NCI-H774 (cell line): ENCODE measurements around the gene ZBTB24.

Experiments used
- DNase-seq: peaks from one replicate; lab custom pipeline; 2025; lab: John Stamatoyannopoulos, UW

Gene ZBTB24

GRCh38 chr6:109498936-109499335 is 15.9 kb upstream of the ZBTB24 start:
- DNase-seq: no peak

- DNase-seq: no peak
Observed at GRCh38 chr6:109498052-109498451, 15.0 kb upstream of the ZBTB24 start.

GRCh38 chr6:109496036-109496772 is 13.2 kb upstream of the ZBTB24 start:
- DNase-seq: no peak

GRCh38 chr6:109493865-109494264 is 10.8 kb upstream of the ZBTB24 start:
- no peak for DNase-seq

- no peak for DNase-seq
Observed at GRCh38 chr6:109491207-109491938, 8.4 kb upstream of the ZBTB24 start.

GRCh38 chr6:109490713-109491112 is 7.7 kb upstream of the ZBTB24 start:
- no peak for DNase-seq

- DNase-seq: no peak
Observed at GRCh38 chr6:109488001-109488400, 5.0 kb upstream of the ZBTB24 start.

GRCh38 chr6:109486068-109486467 is 3.0 kb upstream of the ZBTB24 start:
- DNase-seq: no peak

- no peak for DNase-seq
Observed at GRCh38 chr6:109485266-109485935, 2.4 kb upstream of the ZBTB24 start.

GRCh38 chr6:109484122-109484521 is 1.1 kb upstream of the ZBTB24 start:
- no peak for DNase-seq

GRCh38 chr6:109483735-109484057 is 677 bp upstream of the ZBTB24 start:
- no peak for DNase-seq

GRCh38 chr6:109480993-109481480 is 2.0 kb downstream of the ZBTB24 start:
- DNase-seq: no peak

- no peak for DNase-seq
Observed at GRCh38 chr6:109478841-109479624, 4.0 kb downstream of the ZBTB24 start.

GRCh38 chr6:109478222-109478805 is 4.7 kb downstream of the ZBTB24 start:
- DNase-seq: no peak

- DNase-seq: no peak
Observed at GRCh38 chr6:109477725-109478124, 5.3 kb downstream of the ZBTB24 start.

- DNase-seq: no peak
Observed at GRCh38 chr6:109477184-109477583, 5.8 kb downstream of the ZBTB24 start.

GRCh38 chr6:109475625-109476024 is 7.4 kb downstream of the ZBTB24 start:
- no peak for DNase-seq

GRCh38 chr6:109474995-109475394 is 8.0 kb downstream of the ZBTB24 start:
- DNase-seq: no peak

- no peak for DNase-seq
Observed at GRCh38 chr6:109473120-109473519, 9.9 kb downstream of the ZBTB24 start.

- DNase-seq: no peak
Observed at GRCh38 chr6:109472132-109472995, 10.7 kb downstream of the ZBTB24 start.
